GM18508 (cell line): ENCODE data around the gene NKD1.

Experiments
- ATAC-seq: cut with Tn5 transposase; IDR thresholded peaks from one replicate; pipeline ENCODE4 v1.9.1; 2021; ENCODE audit warnings: moderate number of reproducible peaks; ENCODE audit not compliant: insufficient read depth, unreplicated experiment

The NKD1 gene

DNA sequence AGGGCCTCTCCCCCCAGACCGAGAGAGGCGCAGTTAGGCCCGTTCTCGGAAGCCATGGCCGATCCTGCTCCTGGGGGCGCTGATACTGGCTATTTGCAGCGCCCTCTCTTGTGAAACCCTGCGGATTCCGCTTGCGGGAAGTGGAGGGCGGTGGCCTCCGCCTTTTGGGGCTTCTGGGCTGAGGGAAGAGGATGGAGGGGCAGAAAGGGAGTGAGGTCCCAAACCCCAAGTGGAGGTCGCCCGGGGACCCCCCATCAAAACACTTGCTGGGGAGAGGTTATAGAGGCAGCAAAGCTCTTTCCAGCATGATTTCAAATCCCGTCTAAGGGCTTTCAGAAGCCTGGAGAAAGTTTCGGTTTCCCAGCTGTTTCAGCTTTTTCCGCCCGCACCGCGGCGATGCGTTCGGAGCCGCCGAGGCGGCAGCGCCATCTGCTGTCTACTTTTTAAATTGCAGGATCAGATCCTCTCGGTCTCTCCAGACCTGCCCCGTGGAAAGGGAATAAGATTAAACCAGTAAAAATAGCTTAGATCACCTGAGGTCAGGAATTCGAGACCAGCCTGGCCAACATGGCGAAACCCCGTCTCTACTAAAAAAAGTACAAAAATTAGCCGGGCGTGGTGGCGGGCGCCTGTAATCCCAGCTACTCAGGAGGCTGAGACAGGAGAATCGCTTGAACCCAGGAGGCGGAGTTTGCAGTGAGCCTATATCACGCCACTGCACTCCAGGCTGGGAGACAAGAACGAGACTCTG, 117.1 kb downstream of the NKD1 start:
- no peak for ATAC-seq

DNA sequence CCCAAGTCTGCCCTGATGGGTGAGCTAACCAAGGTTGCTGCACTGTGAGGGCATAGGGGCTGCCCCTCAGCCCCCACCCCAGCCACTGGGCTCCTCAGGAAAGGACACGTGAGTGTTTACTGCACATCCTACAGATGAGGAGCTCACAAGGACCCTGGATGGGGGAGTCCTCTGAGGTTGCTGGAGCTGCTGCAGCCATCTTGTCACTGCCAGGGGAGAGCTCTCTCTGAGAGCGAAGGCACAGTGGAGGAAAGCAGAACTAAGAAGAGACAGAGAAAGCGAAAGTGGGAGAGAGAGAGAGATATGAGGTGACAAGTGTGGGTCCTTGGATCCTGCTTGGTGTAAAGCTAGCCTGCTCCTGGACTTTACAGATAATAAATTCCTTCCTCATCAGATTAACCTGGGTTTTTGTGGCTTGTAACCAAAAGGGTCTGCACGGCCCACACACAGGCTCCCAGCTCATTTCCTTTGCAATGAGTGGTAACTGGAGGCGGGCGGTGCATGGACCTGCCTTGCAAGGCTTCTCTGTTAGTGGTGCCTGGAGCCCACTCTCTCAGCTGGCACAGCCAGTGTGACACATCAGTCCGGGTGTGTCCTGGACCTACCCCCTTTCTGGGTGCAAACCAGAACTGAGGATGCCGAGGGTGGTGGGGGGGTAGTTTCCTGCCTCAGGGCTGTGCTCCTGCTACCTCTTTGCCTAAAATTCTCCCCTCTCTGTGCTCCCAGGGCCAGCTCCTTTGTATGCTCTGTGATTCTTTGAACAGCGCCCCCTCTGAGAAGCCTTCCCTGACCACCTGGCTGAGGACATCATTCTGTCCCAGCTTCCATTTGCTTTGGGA, 118.7 kb downstream of the NKD1 start:
- ATAC-seq = peak; percentile 70

DNA sequence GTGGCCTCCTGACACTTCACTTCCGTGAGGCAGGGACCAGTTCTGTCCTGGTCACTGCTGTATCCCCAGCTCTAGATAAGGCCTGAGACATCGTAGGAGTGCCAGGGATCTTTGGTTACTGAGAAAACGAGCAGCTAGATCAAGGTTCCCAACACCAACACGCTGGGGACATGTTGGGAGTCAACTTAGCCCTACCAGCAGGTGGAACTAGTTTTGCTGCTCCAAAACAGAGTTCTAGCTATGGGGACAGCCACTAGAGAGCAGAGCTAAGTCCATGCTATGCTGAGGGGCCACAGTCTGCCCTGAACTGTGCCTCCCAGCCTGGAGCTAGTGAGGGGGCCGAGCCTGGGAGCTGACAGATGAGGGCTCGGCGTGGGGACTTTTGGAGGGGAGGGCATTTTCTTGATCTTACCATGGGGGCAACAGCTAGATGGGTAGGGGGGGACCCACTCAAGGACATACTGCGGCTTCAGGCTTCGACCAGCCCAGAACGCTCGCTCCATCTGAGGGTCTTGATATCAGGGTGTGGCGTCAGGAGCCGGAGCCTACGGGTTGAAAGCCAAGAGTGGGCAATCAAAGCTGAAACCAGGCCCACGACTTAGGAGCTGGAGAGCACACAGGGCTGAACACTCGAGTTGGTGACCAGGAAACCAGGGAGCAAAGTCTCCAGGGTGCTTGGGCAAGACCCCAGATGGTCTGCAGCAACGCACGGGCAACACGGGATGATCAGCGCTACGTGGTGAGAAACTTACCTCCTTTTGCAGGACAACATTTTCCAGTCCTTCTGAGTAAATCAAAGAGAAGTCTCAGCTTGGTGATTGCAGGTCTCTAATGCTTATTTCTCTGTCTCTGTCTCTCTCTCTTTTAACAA, 119.5 kb downstream of the NKD1 start:
- ATAC-seq = no peak

DNA sequence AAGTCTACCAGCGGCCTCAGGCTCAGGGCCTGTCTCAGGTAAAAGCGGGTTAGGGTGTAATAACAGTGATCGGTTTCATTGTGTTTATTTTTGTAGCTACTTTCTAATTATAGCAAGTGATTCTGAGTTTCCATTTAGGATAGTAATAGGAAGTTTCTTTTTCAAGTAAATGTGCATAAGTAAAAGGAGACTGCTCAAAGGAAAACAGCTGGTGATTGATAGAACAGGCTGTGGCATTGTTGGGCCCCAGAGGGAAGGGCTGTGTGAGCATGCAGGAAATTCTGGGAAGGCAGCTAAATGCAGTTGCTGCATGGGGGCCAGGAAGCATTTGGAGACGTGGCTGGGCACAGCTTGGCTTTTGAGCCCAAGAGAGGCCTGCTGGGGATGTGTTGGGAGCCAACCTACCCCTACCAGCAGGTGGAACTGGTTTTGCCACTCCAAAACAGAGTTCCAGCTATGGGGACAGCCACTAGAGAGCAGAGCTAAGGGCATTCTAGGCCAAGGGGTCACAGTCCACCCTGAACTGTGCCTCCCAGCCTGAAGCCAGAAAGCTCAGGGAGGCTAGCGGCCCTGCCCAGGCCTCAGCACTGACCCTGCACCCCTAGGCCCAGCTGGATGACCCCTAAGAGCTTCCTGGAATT, 120.3 kb downstream of the NKD1 start:
- ATAC-seq = no peak

DNA sequence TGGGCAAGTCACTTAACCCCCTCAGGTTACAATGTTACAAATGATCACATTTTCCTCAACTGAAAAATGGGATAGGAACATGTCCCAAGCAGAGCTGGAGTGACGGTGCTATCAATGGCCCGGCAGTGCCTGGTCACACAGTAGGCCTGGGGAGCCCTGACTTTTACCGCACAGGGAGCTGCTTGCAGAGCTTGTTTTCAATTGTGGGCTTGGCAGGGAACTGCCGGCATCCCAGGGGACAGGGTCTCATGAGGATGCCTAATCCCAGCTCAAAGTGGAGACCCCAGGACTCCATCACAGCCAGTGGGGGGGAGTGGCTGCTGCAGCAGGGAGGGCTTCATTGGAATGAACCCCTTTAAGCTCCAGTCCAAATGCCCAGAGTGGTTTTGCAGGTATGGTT, 121.5 kb downstream of the NKD1 start:
- ATAC-seq = no peak

DNA sequence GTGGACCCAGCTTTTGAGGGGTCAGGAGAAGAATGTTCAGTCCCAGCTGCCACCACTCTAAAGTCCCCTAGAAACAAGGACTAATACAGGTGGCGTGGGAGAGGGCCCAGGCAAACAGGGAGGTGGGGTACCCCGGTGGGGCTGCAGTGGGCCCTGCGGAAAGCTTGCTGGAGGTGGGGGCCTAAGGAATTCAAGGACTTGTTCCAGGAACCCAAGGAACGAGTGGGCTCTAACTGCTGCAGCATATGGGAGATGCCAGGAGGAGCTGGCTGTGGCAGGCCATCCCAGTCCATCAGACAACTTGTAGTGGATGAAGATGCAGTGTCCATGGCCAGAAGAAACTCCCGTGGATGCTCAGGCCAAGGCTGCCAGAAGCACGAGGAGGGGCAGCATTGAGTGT, 122.3 kb downstream of the NKD1 start:
- no peak for ATAC-seq

DNA sequence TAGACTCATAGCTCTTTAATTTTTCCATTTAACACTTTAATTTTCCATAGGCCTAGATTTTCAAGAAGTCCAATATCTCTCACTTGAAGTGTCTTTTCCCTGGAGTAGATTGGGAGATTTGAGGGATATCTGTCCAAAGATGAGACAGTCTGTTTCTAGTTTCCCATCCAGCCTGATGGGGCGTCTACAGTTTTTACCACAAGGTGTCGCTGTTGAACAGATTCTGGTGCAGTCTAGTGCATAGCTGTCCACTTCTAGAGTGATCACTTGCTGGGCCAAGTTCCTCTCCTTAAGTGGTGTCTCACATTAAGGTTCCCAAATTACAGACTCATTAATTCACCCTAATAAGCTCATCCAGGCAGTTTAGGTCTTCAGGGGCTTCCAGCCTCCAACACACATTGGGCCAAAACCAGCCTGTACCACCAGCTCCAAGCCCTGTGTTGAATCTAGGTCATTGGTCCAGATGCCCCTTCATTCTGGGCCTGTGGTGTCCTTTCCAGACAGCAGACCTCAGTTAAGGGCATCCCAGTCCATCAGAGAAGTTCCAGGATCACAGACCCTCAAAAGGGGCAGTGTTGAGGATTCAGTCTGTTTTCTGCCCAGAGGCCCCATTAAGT, 123.6 kb downstream of the NKD1 start:
- ATAC-seq = no peak

DNA sequence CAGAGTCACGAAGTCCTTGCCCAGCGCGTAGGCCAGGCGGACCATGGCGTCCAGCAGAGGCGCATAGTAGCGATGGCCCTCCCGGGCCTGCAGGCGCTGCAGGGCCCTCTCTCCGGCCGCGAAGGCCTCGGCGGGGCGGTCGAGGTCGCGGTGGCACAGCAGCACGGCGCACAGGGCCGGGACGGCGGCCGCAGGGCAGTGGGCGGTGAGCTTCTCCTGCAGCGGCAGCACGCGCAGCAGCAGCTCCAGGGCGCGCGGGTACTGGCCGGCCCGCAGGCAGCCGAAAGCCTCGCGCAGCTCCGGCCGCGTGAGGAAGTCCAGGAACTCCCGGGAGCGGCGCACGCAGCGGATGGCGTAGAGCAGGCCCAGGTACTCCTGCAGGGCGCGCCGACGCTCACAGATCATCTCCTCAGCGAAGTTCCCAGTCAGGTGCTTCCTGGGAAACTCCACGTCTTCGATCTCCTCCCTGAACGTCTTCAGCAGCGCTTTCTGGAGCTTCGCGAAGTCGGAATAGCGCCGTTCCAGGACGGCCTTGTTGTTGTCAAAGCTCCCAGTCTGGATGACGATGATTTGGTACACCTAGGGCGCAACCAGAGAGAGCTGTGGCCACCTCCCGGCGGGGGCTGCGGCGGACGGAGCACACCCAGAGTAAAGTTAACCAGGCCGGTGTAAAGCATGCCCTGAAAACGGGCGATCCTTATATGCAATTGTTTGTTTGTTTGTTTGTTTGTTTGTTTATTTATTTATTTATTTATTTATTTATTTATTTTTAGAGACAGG, 125.5 kb downstream of the NKD1 start:
- ATAC-seq = no peak

DNA sequence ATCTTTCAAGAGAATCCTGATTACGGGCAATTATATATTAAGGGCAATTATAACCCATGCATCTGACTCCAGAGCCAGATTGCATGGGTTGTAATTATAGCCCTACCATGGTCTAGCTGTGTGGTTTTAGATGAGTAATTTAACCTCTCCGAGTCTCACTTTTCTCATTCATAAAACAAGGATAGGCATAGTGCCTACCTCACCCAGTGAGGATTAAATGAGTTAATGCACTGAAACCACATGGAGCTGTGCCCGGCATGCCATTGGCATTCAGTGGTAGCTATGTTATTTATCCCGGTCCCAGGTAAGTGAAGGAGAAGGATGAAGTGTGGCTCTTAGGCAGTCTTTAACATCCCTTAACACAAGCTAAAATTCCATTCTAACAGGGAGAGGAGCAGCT, 126.6 kb downstream of the NKD1 start:
- ATAC-seq = no peak

DNA sequence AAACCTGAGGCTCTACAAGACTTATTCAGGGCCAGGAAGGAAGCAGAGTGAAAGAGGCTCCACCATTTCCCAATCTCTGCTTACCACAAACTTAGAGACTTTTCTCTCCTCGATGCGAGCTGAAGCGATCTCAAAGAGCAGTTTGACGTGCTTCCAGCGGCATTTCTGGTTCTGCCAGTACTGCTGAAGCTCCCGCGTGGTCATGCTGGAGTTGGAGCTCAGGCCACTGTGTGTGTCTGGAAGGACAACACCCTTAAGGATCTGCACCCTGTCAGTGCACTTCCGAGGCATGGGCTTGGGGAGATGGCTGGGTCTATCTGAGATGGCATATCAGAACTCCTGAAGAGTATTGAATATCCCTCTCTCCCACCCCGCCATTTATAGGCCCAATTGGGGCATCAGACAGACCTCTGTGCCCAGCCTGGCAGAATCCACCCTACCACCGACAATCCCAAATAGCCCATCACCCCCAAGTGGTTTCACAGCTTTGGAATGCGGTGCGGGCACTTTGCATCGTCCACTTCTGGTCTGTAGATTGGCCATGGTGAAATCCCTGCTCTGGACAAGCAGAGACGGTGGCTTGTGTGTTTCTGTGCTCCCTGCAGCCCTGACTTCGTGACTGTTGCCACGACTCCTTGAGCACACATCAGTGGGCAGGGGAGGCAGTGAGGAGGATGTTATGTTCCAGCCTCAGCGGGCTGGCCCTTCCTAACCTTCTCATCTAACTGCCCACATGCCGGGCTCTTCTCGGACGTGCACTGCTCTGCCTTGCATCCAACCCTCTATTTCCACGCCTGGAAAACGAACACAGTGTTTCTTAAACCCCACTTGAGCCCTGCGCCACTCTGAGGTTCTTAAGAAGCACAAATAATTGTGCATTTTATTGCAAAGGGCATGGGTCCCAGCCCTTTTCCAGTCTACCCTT, 127.8 kb downstream of the NKD1 start:
- no peak for ATAC-seq

DNA sequence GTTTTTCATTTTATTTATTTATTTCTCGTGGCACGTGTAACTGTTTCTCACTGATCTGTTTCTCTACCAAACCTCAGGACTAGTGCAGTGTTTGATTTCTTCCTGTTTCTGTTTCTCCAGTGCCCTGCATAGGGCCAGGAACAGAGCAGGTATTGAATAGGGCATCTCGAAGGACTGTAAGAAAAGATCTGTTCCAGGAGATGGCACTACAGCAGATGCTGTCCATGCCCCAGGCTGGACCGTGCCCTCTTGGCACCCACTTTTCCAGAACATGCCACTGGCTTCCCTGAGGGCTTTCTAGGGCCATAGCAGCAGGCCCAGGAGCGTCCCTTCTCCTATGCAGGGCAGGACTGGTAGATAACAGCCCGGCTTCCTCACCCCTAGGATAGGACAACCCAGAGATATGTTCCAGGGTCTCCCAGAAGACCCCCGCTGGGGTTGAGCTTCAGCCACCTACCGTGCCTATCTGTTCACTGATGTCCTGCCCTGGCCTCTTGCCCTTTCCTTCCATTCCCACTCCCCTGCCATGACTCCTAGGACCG, 128.6 kb downstream of the NKD1 start:
- ATAC-seq = no peak

DNA sequence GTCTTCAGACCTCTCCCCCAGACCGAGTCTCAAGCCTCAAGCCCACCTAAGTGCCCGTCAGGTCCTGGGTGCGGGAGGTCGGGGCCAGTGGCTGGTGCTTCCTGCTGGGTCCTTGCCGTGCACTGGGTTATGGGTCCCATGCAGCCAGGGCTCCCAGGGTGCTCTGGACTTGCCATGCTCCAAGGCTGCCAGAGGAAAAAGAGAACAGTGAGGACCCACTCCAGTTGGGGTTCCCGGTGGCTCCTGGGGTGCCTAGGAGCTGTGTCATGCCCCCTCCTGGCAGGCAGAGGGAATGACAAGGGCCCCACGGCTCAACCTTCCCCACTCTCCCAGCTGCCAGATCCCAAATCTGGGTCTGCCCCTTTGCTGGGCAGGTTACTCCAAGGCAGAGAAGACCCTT, 129.2 kb downstream of the NKD1 start:
- no peak for ATAC-seq

DNA sequence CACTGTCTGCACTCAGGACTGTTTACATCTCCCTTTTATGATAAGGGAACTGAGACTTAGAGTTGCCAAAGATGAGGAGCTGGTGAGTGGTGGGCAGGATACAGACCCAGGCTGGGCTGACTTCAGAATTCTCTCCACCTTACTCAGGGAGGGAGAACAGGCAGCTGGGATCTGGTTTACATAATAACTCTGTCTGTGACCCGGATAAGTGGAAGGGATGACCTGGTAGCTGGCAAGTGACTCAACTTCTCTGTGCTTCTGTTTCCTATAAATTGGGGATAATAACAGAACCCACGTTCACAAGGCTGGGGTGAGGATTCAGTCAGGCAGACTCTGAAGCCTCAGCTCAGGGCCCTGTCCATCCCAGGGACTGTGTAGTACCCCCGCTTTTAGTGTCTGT, 130.3 kb downstream of the NKD1 start:
- no peak for ATAC-seq

DNA sequence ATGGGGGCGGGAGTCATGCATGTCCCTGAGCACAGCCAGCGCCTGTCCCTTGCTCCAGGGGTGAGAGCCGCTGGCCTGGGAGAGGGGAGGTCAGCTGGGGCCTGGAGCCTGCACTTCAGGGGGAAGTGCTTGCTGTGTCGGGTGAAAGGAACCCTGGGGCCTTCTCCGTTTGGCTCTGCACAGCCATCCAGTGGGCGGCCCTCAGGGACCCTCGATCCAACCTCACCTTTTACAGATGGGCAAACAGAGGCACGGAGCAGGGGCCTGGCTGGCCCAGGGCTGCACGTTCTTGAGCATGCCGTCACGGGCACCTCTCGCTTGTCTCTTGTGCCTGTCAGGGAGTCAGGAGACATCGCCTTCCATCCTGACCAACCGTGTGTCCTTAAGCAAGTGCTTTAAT, 131.1 kb downstream of the NKD1 start:
- ATAC-seq = no peak

DNA sequence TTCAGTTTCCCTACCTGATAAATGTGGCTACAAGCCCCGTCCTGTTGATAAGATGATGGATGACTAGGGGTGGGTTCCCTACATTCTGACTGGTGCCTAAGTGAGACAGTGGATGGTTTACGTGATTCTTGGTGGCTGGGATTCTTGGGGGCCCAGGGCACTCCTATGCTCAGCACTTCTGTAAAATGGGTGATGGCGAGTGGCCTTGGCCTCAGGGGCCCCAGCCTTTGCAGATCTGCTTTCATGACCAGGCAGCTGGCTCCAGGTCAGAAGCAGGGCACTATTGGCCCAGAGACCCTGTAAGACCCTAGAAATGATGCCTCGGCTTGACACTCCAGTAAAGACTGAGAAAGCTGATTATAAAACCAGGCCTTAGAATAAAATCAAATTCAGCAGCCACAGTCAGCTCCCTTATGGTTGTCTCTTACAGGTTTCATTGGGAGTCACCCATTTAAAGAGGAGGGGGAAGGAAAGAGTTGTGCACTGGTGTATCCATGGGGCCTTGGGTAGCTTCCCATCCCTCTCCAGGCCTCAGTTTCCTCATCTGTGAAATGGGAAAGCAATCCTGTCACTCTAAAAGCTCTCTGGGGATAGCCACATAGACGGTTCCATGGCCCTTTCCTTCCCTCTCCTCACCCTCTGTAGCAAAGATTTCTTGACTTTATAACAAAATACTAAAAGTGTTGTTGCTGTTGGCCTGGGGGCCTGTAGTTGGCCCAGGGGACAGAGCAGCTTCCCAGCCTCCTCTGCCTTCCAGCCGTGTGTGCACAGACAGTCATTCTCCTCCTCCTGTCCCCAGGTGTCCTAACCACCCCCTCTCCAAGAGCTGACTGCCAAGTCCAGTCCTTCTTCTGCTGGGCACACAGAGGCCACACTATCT, 131.7 kb downstream of the NKD1 start:
- ATAC-seq = no peak

DNA sequence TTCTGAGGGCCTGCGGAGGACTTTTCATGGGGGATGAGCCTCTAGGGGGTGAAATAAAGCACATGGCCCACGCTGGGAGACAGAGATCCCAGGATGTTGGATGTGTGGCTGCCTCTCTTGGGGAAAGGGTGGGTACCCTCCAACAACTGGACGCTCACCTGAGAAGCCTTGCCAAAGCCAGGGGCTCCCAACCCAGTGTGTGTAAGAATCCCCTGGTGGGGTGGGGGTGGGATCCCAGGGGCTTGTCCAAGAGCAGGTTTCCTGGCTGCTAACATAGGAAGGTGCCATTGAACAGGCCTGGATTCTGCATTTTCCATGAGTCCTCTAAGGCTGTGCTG, 132.3 kb downstream of the NKD1 start:
- no peak for ATAC-seq
